AG04450 (cell line): ENCODE measurements around the gene GRB7. TPM values are rescaled to one million over a fixed set of nuclear protein-coding genes. Genes with fewer than 3 reads are reported as not detected.

Source experiments
- CTCF ChIA-PET: fragments of 300-600, 350-600 bp; formaldehyde crosslinking; extraction: SDS; loops from one replicate; lab custom pipeline; 2022; ENCODE audit warnings: antibody characterized with exemption, inconsistent platforms; lab: Charles Lee
- POLR2A ChIA-PET: fragments of 350-600 bp; formaldehyde crosslinking; extraction: SDS; loops from one replicate; lab custom pipeline; 2021; ENCODE audit warnings: antibody characterized with exemption, inconsistent platforms; lab: Yijun Ruan, JAX
- DNase-seq: peaks from one replicate; pipeline ENCODE4 v3.0.0-alpha.2; 2011; ENCODE audit warnings: low read depth, low spot score
- H3K27ac ChIP-seq: one replicate; pipeline ENCODE4 v1.5.1; 2012; ENCODE audit warnings: low read depth, low read length, control low read depth
- H3K27me3 ChIP-seq: one replicate; pipeline ENCODE4 v1.6.0; 2012; ENCODE audit warnings: low read length; ENCODE audit not compliant: control insufficient read depth, insufficient read depth
- H3K4me3 ChIP-seq: 2 replicates; pipeline ENCODE4 v1.5.1; 2011; ENCODE audit warnings: mild to moderate bottlenecking, low read depth, low read length, control low read depth
- H3K9me3 ChIP-seq: 2 replicates; pipeline ENCODE4 v1.5.1; 2012; ENCODE audit warnings: low read length; ENCODE audit not compliant: control insufficient read depth, insufficient read depth
- CTCF ChIP-seq: IDR thresholded peaks from 2 replicates; pipeline ENCODE4 v1.5.1; 2011; ENCODE audit warnings: low read depth, low read length, control low read depth, inconsistent platforms
- polyA plus RNA-seq: library from polyadenylated mRNA; depleted of rRNA; stranded (reverse); fragments of >200 nt; gene quantifications from 2 replicates; pipeline ENCODE4 v1.2.3, GENCODE V29; 2011

Gene GRB7
- polyA plus RNA-seq, 1 experiment, result 0.05 TPM

- ChIA-PET CTCF (interaction anchor here (1.1 kb wide), 1 partner anchor 131 kb away, joined by 3 read pairs; no protein-coding TSS in a partner anchor), POLR2A (no interaction called here)
- Histone ChIP-seq H3K27ac (no peak overlapping the region), H3K27me3 (peaks cover 15% of the 10 kb centered on the region), H3K9me3 (peaks cover 6% of the 10 kb centered on the region), H3K4me3 (no peak overlapping the region)
- DNase-seq, result no peak
- no peak for TF ChIP-seq CTCF
Measured at GRCh38 chr17:39765175-39765574, 27.4 kb downstream of the GRB7 start.

- Histone ChIP-seq H3K4me3 (no peak overlapping the region), H3K9me3 (peaks cover 6% of the 10 kb centered on the region), H3K27me3 (peaks cover 15% of the 10 kb centered on the region), H3K27ac (no peak overlapping the region)
- ChIA-PET CTCF (interaction anchor here (1.1 kb wide), 1 partner anchor 132 kb away, joined by 3 read pairs; no protein-coding TSS in a partner anchor), POLR2A (no interaction called here)
- no peak for TF ChIP-seq CTCF
- no peak for DNase-seq
Measured at GRCh38 chr17:39765766-39766165, 28.0 kb downstream of the GRB7 start.

- no peak overlapping the region for H3K4me3 ChIP-seq
- DNase-seq, result no peak
- no peak overlapping the region for H3K27ac ChIP-seq
- peaks cover 6% of the 10 kb centered on the region for H3K9me3 ChIP-seq
- ChIA-PET CTCF (no interaction called here), POLR2A (no interaction called here)
- no peak for TF ChIP-seq CTCF
- H3K27me3 ChIP-seq, result peaks cover 19% of the 10 kb centered on the region
Measured at GRCh38 chr17:39767147-39767546, 29.4 kb downstream of the GRB7 start.

GRCh38 chr17:39769974-39770587 is 32.3 kb downstream of the GRB7 start:
- H3K27me3 ChIP-seq, result peaks cover 41% of the 10 kb centered on the region
- peaks cover 6% of the 10 kb centered on the region for H3K9me3 ChIP-seq
- TF ChIP-seq CTCF, result no peak
- peak; percentile 16 for DNase-seq
- no peak overlapping the region for H3K4me3 ChIP-seq
- no peak overlapping the region for H3K27ac ChIP-seq
- POLR2A ChIA-PET, result no interaction called here
- CTCF ChIA-PET, result no interaction called here

GRCh38 chr17:39772415-39772814 is 34.7 kb downstream of the GRB7 start:
- H3K27me3 ChIP-seq, result peaks cover 44% of the 10 kb centered on the region

More at GRCh38 chr17:39772415-39772814, 34.7 kb downstream of the GRB7 start:
- Histone ChIP-seq H3K27ac (no peak overlapping the region), H3K9me3 (no peaks in the 10 kb centered on the region), H3K4me3 (no peak overlapping the region)
- ChIA-PET CTCF (no interaction called here), POLR2A (no interaction called here)
- TF ChIP-seq CTCF, result no peak
- DNase-seq, result no peak
